ENCODE results near the gene PHLDA3. TPM values are rescaled to one million over a fixed set of nuclear protein-coding genes. Genes with fewer than 3 reads are reported as not detected.

PHLDA3 gene
- total RNA-seq, 1 experiment from 2014 or later = 10.5 TPM

DNA sequence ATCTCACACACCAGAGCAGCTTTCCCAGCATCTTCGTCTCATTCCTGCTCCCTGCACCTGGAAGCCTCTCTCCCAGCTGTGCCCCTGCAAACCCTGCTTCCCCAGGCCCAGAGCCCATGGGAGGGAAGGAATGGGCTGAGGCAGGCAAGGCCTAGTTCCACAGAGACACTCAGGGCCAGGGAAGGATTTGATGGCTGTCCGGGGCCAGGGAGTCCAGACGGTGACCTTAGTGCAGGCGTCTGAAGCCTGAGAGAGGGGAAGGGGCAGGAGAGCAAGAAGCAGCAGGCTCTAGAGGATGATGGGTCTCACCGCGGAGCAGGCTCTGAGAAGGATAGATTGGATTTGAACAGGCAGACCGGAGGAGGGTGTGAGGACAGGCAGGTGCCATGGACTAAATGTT is 25.2 kb downstream of the PHLDA3 start:
- BruUV-seq (replicated peaks) = no TSS peak
- no peaks in the 10 kb centered on the region for H3K9me3 ChIP-seq
- intact Hi-C loops (cut with micrococcal nuclease; ENCODE audit: unreplicated experiment) = no loop called here
- H3K27ac Mint-ChIP-seq (ENCODE audit: unreplicated experiment) = no peak overlapping the region
- CTCF ChIA-PET = no interaction called here
- POLR2A ChIA-PET = no interaction called here
- H3K36me3 ChIP-seq (ENCODE audit: control insufficient read depth, insufficient read depth, low read length) = no peaks in the 10 kb centered on the region
- no peak overlapping the region for H3K4me3 ChIP-seq (ENCODE audit: low read depth, low read length)
- H3K27me3 Mint-ChIP-seq (ENCODE audit: insufficient read depth, unreplicated experiment) = peaks cover 5% of the 10 kb centered on the region
- H3K27me3 ChIP-seq (replicated peaks; ENCODE audit: control insufficient read depth, insufficient read depth, low read length) = no peaks in the 10 kb centered on the region
- no peaks in the 10 kb centered on the region for H3K4me1 ChIP-seq
- no peaks in the 10 kb centered on the region for H3K9me3 Mint-ChIP-seq (ENCODE audit: unreplicated experiment)
- H3K4me1 Mint-ChIP-seq (ENCODE audit: low read depth, unreplicated experiment) = peaks cover 6% of the 10 kb centered on the region
- TF ChIP-seq CTCF (IDR thresholded peaks at IDR 0.05; ENCODE audit: insufficient read depth in 1 of 2, low read depth in 1 of 2, low read length in 1 of 2, severe bottlenecking in 1 of 2, unreplicated experiment in 1 of 2) = no peak
- no peak for DNase-seq
- H3K36me3 Mint-ChIP-seq (ENCODE audit: insufficient read depth, unreplicated experiment) = no peaks in the 10 kb centered on the region
- H3K4me3 Mint-ChIP-seq (ENCODE audit: unreplicated experiment) = no peak overlapping the region

- Mint-ChIP-seq H3K27me3 (ENCODE audit: insufficient read depth, unreplicated experiment) (peaks cover 3% of the 10 kb centered on the region), H3K9me3 (ENCODE audit: unreplicated experiment) (no peaks in the 10 kb centered on the region), H3K4me3 (ENCODE audit: unreplicated experiment) (no peak overlapping the region), H3K4me1 (ENCODE audit: low read depth, unreplicated experiment) (peaks cover 6% of the 10 kb centered on the region), H3K36me3 (ENCODE audit: insufficient read depth, unreplicated experiment) (peaks cover 6% of the 10 kb centered on the region), H3K27ac (ENCODE audit: unreplicated experiment) (no peak overlapping the region)
- Histone ChIP-seq H3K4me3 (ENCODE audit: low read depth, low read length) (no peak overlapping the region), H3K9me3 (no peaks in the 10 kb centered on the region), H3K36me3 (ENCODE audit: control insufficient read depth, insufficient read depth, low read length) (no peaks in the 10 kb centered on the region), H3K27me3 (replicated peaks; ENCODE audit: control insufficient read depth, insufficient read depth, low read length) (no peaks in the 10 kb centered on the region), H3K4me1 (no peaks in the 10 kb centered on the region)
- no TSS peak for BruUV-seq (replicated peaks)
- intact Hi-C loops (cut with micrococcal nuclease; ENCODE audit: unreplicated experiment) = no loop called here
- DNase-seq = no peak
- TF ChIP-seq CTCF (IDR thresholded peaks at IDR 0.05; ENCODE audit: insufficient read depth in 1 of 2, low read depth in 1 of 2, low read length in 1 of 2, severe bottlenecking in 1 of 2, unreplicated experiment in 1 of 2) = no peak
- POLR2A ChIA-PET = no interaction called here
- CTCF ChIA-PET = interaction anchor here (0.6 to 2.0 kb wide), 8 partner anchors 11 to 76 kb away, joined by 3 to 52 read pairs (median 6); partner anchors contain the start of gene PHLDA3
Observed at GRCh38 chr1:201436969-201437368, 32.0 kb downstream of the PHLDA3 start.

DNA sequence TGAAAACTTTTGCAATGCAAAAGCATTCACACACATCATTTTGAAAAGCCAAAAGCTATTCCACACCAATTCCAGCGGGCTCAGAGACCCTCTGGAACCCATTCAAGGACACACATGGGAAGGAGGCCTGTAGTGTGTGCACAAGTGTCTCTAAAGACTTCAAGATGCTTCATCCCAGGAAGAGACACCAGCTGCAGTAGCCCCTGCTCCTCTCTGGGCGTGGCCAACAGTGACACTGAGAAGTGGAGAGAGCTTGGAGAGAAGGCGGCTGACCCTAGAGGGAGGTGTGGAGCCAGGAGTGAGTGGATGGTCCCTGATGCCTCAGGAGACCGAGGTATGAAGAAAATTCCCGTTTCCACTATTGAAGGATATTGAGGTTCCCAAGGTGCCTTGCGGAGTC is 32.6 kb downstream of the PHLDA3 start:
- H3K36me3 ChIP-seq (ENCODE audit: control insufficient read depth, insufficient read depth, low read length) = no peaks in the 10 kb centered on the region
- Mint-ChIP-seq H3K27ac (ENCODE audit: unreplicated experiment) (no peak overlapping the region), H3K36me3 (ENCODE audit: insufficient read depth, unreplicated experiment) (peaks cover 6% of the 10 kb centered on the region), H3K9me3 (ENCODE audit: unreplicated experiment) (no peaks in the 10 kb centered on the region), H3K4me1 (ENCODE audit: low read depth, unreplicated experiment) (peaks cover 6% of the 10 kb centered on the region), H3K27me3 (ENCODE audit: insufficient read depth, unreplicated experiment) (peaks cover 3% of the 10 kb centered on the region), H3K4me3 (ENCODE audit: unreplicated experiment) (no peak overlapping the region)
- H3K9me3 ChIP-seq = no peaks in the 10 kb centered on the region
- ChIA-PET POLR2A (interaction anchor here (0.6 kb wide), 1 partner anchor 44 kb away, joined by 7 read pairs; no protein-coding TSS in a partner anchor), CTCF (interaction anchor here (0.6 to 2.0 kb wide), 12 partner anchors 11 to 182 kb away, joined by 3 to 52 read pairs (median 3); partner anchors contain the start of gene PHLDA3)
- H3K27me3 ChIP-seq (replicated peaks; ENCODE audit: control insufficient read depth, insufficient read depth, low read length) = no peaks in the 10 kb centered on the region
- intact Hi-C loops (cut with micrococcal nuclease; ENCODE audit: unreplicated experiment) = no loop called here
- no TSS peak for BruUV-seq (replicated peaks)
- H3K4me1 ChIP-seq = no peaks in the 10 kb centered on the region
- peak; percentile 66 to 72 for DNase-seq
- peak in 1 of 2 experiments; percentile 44 for TF ChIP-seq CTCF (IDR thresholded peaks at IDR 0.05; ENCODE audit: insufficient read depth in 1 of 2, low read depth in 1 of 2, low read length in 1 of 2, severe bottlenecking in 1 of 2, unreplicated experiment in 1 of 2)
- no peak overlapping the region for H3K4me3 ChIP-seq (ENCODE audit: low read depth, low read length)
